ENCODE measurements around the gene KRTAP10-10. TPM values are rescaled to one million over a fixed set of nuclear protein-coding genes. Genes with fewer than 3 reads are reported as not detected.

Gene KRTAP10-10
- total and polyA plus RNA-seq, 5 donors from 2014 or later: not detected

- H3K4me1 Mint-ChIP-seq: peaks cover 0 to 3% (median 0%) of the 10 kb centered on the region in 4 donors
- no peak overlapping the region for H3K4me3 Mint-ChIP-seq
These were observed 11.6 kb downstream of the KRTAP10-10 start for GRCh38 chr21:44648557-44649311.

GRCh38 chr21:44649521-44650100 is 12.5 kb downstream of the KRTAP10-10 start:
- Histone ChIP-seq H3K4me3 (ENCODE audit: low read depth, low read length) (no peak overlapping the region), H3K9me3 (ENCODE audit: control insufficient read depth in 2 of 2, low read length in 2 of 2) (peaks cover 8 to 9% of the 10 kb centered on the region in 2 experiments), H3K27me3 (ENCODE audit: control insufficient read depth, insufficient read depth, low read length) (no peaks in the 10 kb centered on the region), H3K36me3 (ENCODE audit: control insufficient read depth, insufficient read depth, low read length) (no peaks in the 10 kb centered on the region), H3K27ac (ENCODE audit: insufficient read depth, low read length, poor library complexity, severe bottlenecking) (no peak overlapping the region), H3K4me1 (ENCODE audit: control insufficient read depth, insufficient read depth, low read length, poor library complexity, severe bottlenecking) (no peaks in the 10 kb centered on the region)
- ATAC-seq (ENCODE audit: low read depth in 2 of 2): no peak
- no peak overlapping the region for H3K4me3 Mint-ChIP-seq
- H3K27me3 Mint-ChIP-seq: peaks cover 4% of the 10 kb centered on the region
- H3K9me3 Mint-ChIP-seq: peaks cover 0 to 12% (median 5%) of the 10 kb centered on the region in 7 donors
- no peaks in the 10 kb centered on the region for H3K36me3 Mint-ChIP-seq
- H3K27ac Mint-ChIP-seq: no peak overlapping the region
- DNase-seq: no peak
- peaks cover 0 to 11% (median 0%) of the 10 kb centered on the region in 4 donors for H3K4me1 Mint-ChIP-seq

More at GRCh38 chr21:44648557-44649311, 11.6 kb downstream of the KRTAP10-10 start:
- H3K36me3 ChIP-seq (ENCODE audit: control insufficient read depth, insufficient read depth, low read length): no peaks in the 10 kb centered on the region
- peaks cover 16 to 18% of the 10 kb centered on the region in 2 experiments for H3K9me3 ChIP-seq (ENCODE audit: control insufficient read depth in 2 of 2, low read length in 2 of 2)
- no peaks in the 10 kb centered on the region for H3K36me3 Mint-ChIP-seq
- H3K4me3 ChIP-seq (ENCODE audit: low read depth, low read length): no peak overlapping the region
- ATAC-seq (ENCODE audit: low read depth in 2 of 2): no peak
- H3K9me3 Mint-ChIP-seq: peaks cover 0 to 17% (median 6%) of the 10 kb centered on the region in 7 donors
- H3K27me3 Mint-ChIP-seq: peaks cover 4% of the 10 kb centered on the region
- DNase-seq: no peak
- H3K27me3 ChIP-seq (ENCODE audit: control insufficient read depth, insufficient read depth, low read length): no peaks in the 10 kb centered on the region
- H3K27ac ChIP-seq (ENCODE audit: insufficient read depth, low read length, poor library complexity, severe bottlenecking): no peak overlapping the region
- H3K27ac Mint-ChIP-seq: peak overlapping the region in 1 of 3 donors; percentile 26
- no peaks in the 10 kb centered on the region for H3K4me1 ChIP-seq (ENCODE audit: control insufficient read depth, insufficient read depth, low read length, poor library complexity, severe bottlenecking)

GRCh38 chr21:44650265-44650972 is 13.3 kb downstream of the KRTAP10-10 start:
- Mint-ChIP-seq H3K9me3 (peaks cover 0 to 5% (median 0%) of the 10 kb centered on the region in 7 donors), H3K4me3 (no peak overlapping the region), H3K36me3 (no peaks in the 10 kb centered on the region), H3K4me1 (peaks cover 0 to 17% (median 0%) of the 10 kb centered on the region in 4 donors), H3K27ac (peak overlapping the region in 1 of 3 donors; percentile 20), H3K27me3 (peaks cover 4% of the 10 kb centered on the region)
- Histone ChIP-seq H3K27me3 (ENCODE audit: control insufficient read depth, insufficient read depth, low read length) (no peaks in the 10 kb centered on the region), H3K27ac (ENCODE audit: insufficient read depth, low read length, poor library complexity, severe bottlenecking) (no peak overlapping the region), H3K36me3 (ENCODE audit: control insufficient read depth, insufficient read depth, low read length) (no peaks in the 10 kb centered on the region), H3K4me3 (ENCODE audit: low read depth, low read length) (no peak overlapping the region), H3K4me1 (ENCODE audit: control insufficient read depth, insufficient read depth, low read length, poor library complexity, severe bottlenecking) (no peaks in the 10 kb centered on the region), H3K9me3 (ENCODE audit: control insufficient read depth in 2 of 2, low read length in 2 of 2) (peaks cover 1 to 2% of the 10 kb centered on the region in 2 experiments)
- no peak for ATAC-seq (ENCODE audit: low read depth in 2 of 2)
- DNase-seq: no peak

- Mint-ChIP-seq H3K27ac (no peak overlapping the region), H3K4me3 (no peak overlapping the region), H3K27me3 (peaks cover 4% of the 10 kb centered on the region), H3K36me3 (no peaks in the 10 kb centered on the region), H3K4me1 (peaks cover 0 to 17% (median 0%) of the 10 kb centered on the region in 4 donors), H3K9me3 (peaks cover 0 to 6% (median 0%) of the 10 kb centered on the region in 7 donors)
- no peak for DNase-seq
- Histone ChIP-seq H3K27ac (ENCODE audit: insufficient read depth, low read length, poor library complexity, severe bottlenecking) (no peak overlapping the region), H3K9me3 (ENCODE audit: control insufficient read depth in 2 of 2, low read length in 2 of 2) (peaks cover 2 to 6% of the 10 kb centered on the region in 2 experiments), H3K36me3 (ENCODE audit: control insufficient read depth, insufficient read depth, low read length) (no peaks in the 10 kb centered on the region), H3K4me3 (ENCODE audit: low read depth, low read length) (no peak overlapping the region), H3K4me1 (ENCODE audit: control insufficient read depth, insufficient read depth, low read length, poor library complexity, severe bottlenecking) (no peaks in the 10 kb centered on the region), H3K27me3 (ENCODE audit: control insufficient read depth, insufficient read depth, low read length) (no peaks in the 10 kb centered on the region)
- ATAC-seq (ENCODE audit: low read depth in 2 of 2): no peak
These were observed 14.0 kb downstream of the KRTAP10-10 start for GRCh38 chr21:44650973-44651675.

GRCh38 chr21:44653123-44653522 is 16.0 kb downstream of the KRTAP10-10 start:
- H3K27ac ChIP-seq (ENCODE audit: insufficient read depth, low read length, poor library complexity, severe bottlenecking): no peak overlapping the region
- no peak overlapping the region for H3K4me3 Mint-ChIP-seq
- H3K27me3 ChIP-seq (ENCODE audit: control insufficient read depth, insufficient read depth, low read length): no peaks in the 10 kb centered on the region
- no peak overlapping the region for H3K4me3 ChIP-seq (ENCODE audit: low read depth, low read length)
- peaks cover 0 to 26% (median 5%) of the 10 kb centered on the region in 7 donors for H3K9me3 Mint-ChIP-seq
- no peaks in the 10 kb centered on the region for H3K36me3 ChIP-seq (ENCODE audit: control insufficient read depth, insufficient read depth, low read length)
- peaks cover 8% of the 10 kb centered on the region for H3K36me3 Mint-ChIP-seq
- peaks cover 5 to 19% of the 10 kb centered on the region in 2 experiments for H3K9me3 ChIP-seq (ENCODE audit: control insufficient read depth in 2 of 2, low read length in 2 of 2)
- no peak for DNase-seq
- peak overlapping the region in 1 of 3 donors; percentile 72 for H3K27ac Mint-ChIP-seq
- peaks cover 5 to 32% (median 13%) of the 10 kb centered on the region in 4 donors for H3K4me1 Mint-ChIP-seq
- H3K27me3 Mint-ChIP-seq: peaks cover 4% of the 10 kb centered on the region
- H3K4me1 ChIP-seq (ENCODE audit: control insufficient read depth, insufficient read depth, low read length, poor library complexity, severe bottlenecking): peaks cover 13% of the 10 kb centered on the region
- no peak for ATAC-seq (ENCODE audit: low read depth in 2 of 2)

- ATAC-seq (ENCODE audit: low read depth in 2 of 2) (peak in 1 of 2 donors; percentile 25), DNase-seq (peak in 2 of 3 donors; percentile 18 to 19)
- no peak overlapping the region for H3K4me3 ChIP-seq (ENCODE audit: low read depth, low read length)
- peaks cover 5 to 19% of the 10 kb centered on the region in 2 experiments for H3K9me3 ChIP-seq (ENCODE audit: control insufficient read depth in 2 of 2, low read length in 2 of 2)
- H3K27me3 ChIP-seq (ENCODE audit: control insufficient read depth, insufficient read depth, low read length): no peaks in the 10 kb centered on the region
- peak overlapping the region in 2 of 4 donors; percentile 15 to 38 for H3K4me3 Mint-ChIP-seq
- H3K27me3 Mint-ChIP-seq: peaks cover 8% of the 10 kb centered on the region
- H3K36me3 Mint-ChIP-seq: peaks cover 8% of the 10 kb centered on the region
- no peak overlapping the region for H3K27ac ChIP-seq (ENCODE audit: insufficient read depth, low read length, poor library complexity, severe bottlenecking)
- H3K27ac Mint-ChIP-seq: peak overlapping the region; percentile 59 to 80 (median 72)
- no peaks in the 10 kb centered on the region for H3K36me3 ChIP-seq (ENCODE audit: control insufficient read depth, insufficient read depth, low read length)
- peaks cover 21% of the 10 kb centered on the region for H3K4me1 ChIP-seq (ENCODE audit: control insufficient read depth, insufficient read depth, low read length, poor library complexity, severe bottlenecking)
- H3K9me3 Mint-ChIP-seq: peaks cover 0 to 26% (median 5%) of the 10 kb centered on the region in 7 donors
- H3K4me1 Mint-ChIP-seq: peaks cover 11 to 40% (median 19%) of the 10 kb centered on the region in 4 donors
These were observed 16.8 kb downstream of the KRTAP10-10 start for GRCh38 chr21:44653656-44654575.

Measured in CD4-positive, CD25-positive, alpha-beta regulatory T cell (primary cell).